Measurements from ENCODE around the gene TENM3.
A peak's percentile ranks its signal among the peaks of the same experiment; 100 is the strongest.

TENM3 gene

DNA sequence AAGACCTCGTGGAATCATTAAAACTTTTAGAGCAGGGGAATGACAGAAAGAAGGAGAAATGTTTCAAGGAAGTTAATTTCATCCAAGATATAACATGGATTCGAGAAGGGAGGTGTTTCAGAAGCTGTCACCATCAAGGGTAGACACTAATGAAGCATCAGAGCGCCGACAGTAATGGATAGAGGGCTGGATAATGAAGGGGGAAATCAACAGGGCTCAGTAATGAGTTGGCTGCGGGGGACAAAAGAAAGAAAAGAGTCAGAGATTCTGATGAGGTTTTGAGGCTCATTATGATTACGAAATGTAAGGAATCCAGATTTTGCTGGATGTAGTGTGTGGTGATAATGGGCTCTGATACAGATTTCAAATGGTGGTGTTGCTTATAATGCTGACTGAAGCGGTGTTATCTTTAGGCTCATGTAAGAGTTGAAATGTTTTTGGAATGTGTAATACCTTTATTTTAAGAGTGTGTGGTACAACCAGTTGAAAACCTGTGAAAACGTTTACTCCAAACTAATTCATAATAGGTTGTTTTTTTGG lies 39.3 kb upstream of the TENM3 start:
- Histone ChIP-seq H3K27ac (ENCODE audit: low read depth, low read length) (no peak overlapping the region), H4K8ac (ENCODE audit: low read depth, low read length) (no peak overlapping the region), H3K4me2 (ENCODE audit: low read length) (no peak overlapping the region), H3K56ac (ENCODE audit: low read length) (no peak overlapping the region), H2BK120ac (ENCODE audit: low read depth, low read length) (no peak overlapping the region), H2AK5ac (ENCODE audit: low read length) (no peak overlapping the region), H3K27me3 (ENCODE audit: insufficient read depth, low read length, poor library complexity) (no peaks in the 10 kb centered on the region), H4K5ac (ENCODE audit: low read length) (no peak overlapping the region), H3K36me3 (ENCODE audit: control insufficient read depth, insufficient read depth, low read length) (no peaks in the 10 kb centered on the region), H3K79me2 (ENCODE audit: control insufficient read depth, insufficient read depth, low read length) (peaks cover 4% of the 10 kb centered on the region), H3K4ac (ENCODE audit: low read depth, low read length) (no peak overlapping the region), H3K79me1 (ENCODE audit: low read length) (peaks cover 6% of the 10 kb centered on the region), H3K4me3 (ENCODE audit: low read length) (no peak overlapping the region), H2BK5ac (ENCODE audit: low read length) (no peak overlapping the region), H2BK15ac (replicated peaks; ENCODE audit: low read depth) (no peak overlapping the region), H3K4me1 (ENCODE audit: control insufficient read depth, low read depth, low read length) (no peaks in the 10 kb centered on the region), H3K23ac (ENCODE audit: low read length) (no peak overlapping the region), H3K18ac (ENCODE audit: low read length) (no peak overlapping the region), H3K9ac (ENCODE audit: low read length) (no peak overlapping the region)
- no peak for DNase-seq
- no CpG with 5 or more reads among the region's 8 CpGs for WGBS (ENCODE audit: extremely low coverage, insufficient coverage, low lambda C conversion rate)

DNA sequence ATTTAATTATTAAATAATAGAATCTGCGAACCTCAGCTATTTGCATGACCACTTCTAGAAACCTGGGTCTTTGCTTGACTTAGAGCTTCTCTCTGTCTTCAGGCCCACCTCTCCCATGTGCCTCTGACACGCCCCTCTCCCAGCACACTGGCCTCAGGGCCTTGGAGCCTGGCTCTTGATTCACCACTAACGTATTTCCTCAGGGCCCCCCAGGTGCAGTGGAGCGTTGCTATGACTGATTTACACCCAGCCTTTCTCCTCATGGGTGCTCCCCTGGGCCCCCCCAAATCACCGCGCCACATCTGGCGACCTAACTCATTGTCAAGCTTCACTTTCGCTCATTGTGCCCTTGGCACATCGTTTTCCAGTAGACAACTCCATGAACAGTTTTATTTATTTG lies 37.9 kb upstream of the TENM3 start:
- H3K4ac ChIP-seq (ENCODE audit: low read depth, low read length) = no peak overlapping the region
- no peak overlapping the region for H2AK5ac ChIP-seq (ENCODE audit: low read length)
- no peak overlapping the region for H3K18ac ChIP-seq (ENCODE audit: low read length)
- H4K8ac ChIP-seq (ENCODE audit: low read depth, low read length) = no peak overlapping the region
- no peak overlapping the region for H3K4me2 ChIP-seq (ENCODE audit: low read length)
- H3K9ac ChIP-seq (ENCODE audit: low read length) = no peak overlapping the region
- H3K27ac ChIP-seq (ENCODE audit: low read depth, low read length) = no peak overlapping the region
- no peaks in the 10 kb centered on the region for H3K27me3 ChIP-seq (ENCODE audit: insufficient read depth, low read length, poor library complexity)
- no peaks in the 10 kb centered on the region for H3K4me1 ChIP-seq (ENCODE audit: control insufficient read depth, low read depth, low read length)
- peaks cover 5% of the 10 kb centered on the region for H3K79me2 ChIP-seq (ENCODE audit: control insufficient read depth, insufficient read depth, low read length)
- no CpG with 5 or more reads among the region's 9 CpGs for WGBS (ENCODE audit: extremely low coverage, insufficient coverage, low lambda C conversion rate)
- H3K36me3 ChIP-seq (ENCODE audit: control insufficient read depth, insufficient read depth, low read length) = no peaks in the 10 kb centered on the region
- no peak overlapping the region for H3K56ac ChIP-seq (ENCODE audit: low read length)
- peaks cover 8% of the 10 kb centered on the region for H3K79me1 ChIP-seq (ENCODE audit: low read length)
- H3K23ac ChIP-seq (ENCODE audit: low read length) = no peak overlapping the region
- H2BK15ac ChIP-seq (replicated peaks; ENCODE audit: low read depth) = no peak overlapping the region
- H2BK120ac ChIP-seq (ENCODE audit: low read depth, low read length) = no peak overlapping the region
- DNase-seq = peak; percentile 44
- no peak overlapping the region for H2BK5ac ChIP-seq (ENCODE audit: low read length)
- H3K4me3 ChIP-seq (ENCODE audit: low read length) = no peak overlapping the region
- no peak overlapping the region for H4K5ac ChIP-seq (ENCODE audit: low read length)

GRCh38 chr4:182206266-182206665 lies 36.9 kb upstream of the TENM3 start:
- peak; percentile 85 for DNase-seq
- H3K79me1 ChIP-seq (ENCODE audit: low read length) = peaks cover 7% of the 10 kb centered on the region
- H3K4me2 ChIP-seq (ENCODE audit: low read length) = no peak overlapping the region
- no peak overlapping the region for H2BK120ac ChIP-seq (ENCODE audit: low read depth, low read length)
- H3K4ac ChIP-seq (ENCODE audit: low read depth, low read length) = no peak overlapping the region
- H4K8ac ChIP-seq (ENCODE audit: low read depth, low read length) = no peak overlapping the region
- H3K36me3 ChIP-seq (ENCODE audit: control insufficient read depth, insufficient read depth, low read length) = no peaks in the 10 kb centered on the region
- no peak overlapping the region for H2BK15ac ChIP-seq (replicated peaks; ENCODE audit: low read depth)
- no peak overlapping the region for H4K5ac ChIP-seq (ENCODE audit: low read length)
- no peak overlapping the region for H3K23ac ChIP-seq (ENCODE audit: low read length)
- H3K79me2 ChIP-seq (ENCODE audit: control insufficient read depth, insufficient read depth, low read length) = peaks cover 5% of the 10 kb centered on the region
- WGBS (ENCODE audit: extremely low coverage, insufficient coverage, low lambda C conversion rate) = no CpG with 5 or more reads among the region's 5 CpGs
- H3K27ac ChIP-seq (ENCODE audit: low read depth, low read length) = no peak overlapping the region
- H3K27me3 ChIP-seq (ENCODE audit: insufficient read depth, low read length, poor library complexity) = no peaks in the 10 kb centered on the region
- H3K56ac ChIP-seq (ENCODE audit: low read length) = no peak overlapping the region
- H3K18ac ChIP-seq (ENCODE audit: low read length) = no peak overlapping the region
- H2BK5ac ChIP-seq (ENCODE audit: low read length) = no peak overlapping the region
- no peak overlapping the region for H3K4me3 ChIP-seq (ENCODE audit: low read length)
- no peak overlapping the region for H3K9ac ChIP-seq (ENCODE audit: low read length)
- no peak overlapping the region for H2AK5ac ChIP-seq (ENCODE audit: low read length)
- no peaks in the 10 kb centered on the region for H3K4me1 ChIP-seq (ENCODE audit: control insufficient read depth, low read depth, low read length)

- peak; percentile 37 for DNase-seq
- H4K8ac ChIP-seq (ENCODE audit: low read depth, low read length) = no peak overlapping the region
- H3K56ac ChIP-seq (ENCODE audit: low read length) = no peak overlapping the region
- WGBS (ENCODE audit: extremely low coverage, insufficient coverage, low lambda C conversion rate) = no CpG with 5 or more reads among the region's 4 CpGs
- no peak overlapping the region for H3K4me2 ChIP-seq (ENCODE audit: low read length)
- no peak overlapping the region for H2BK15ac ChIP-seq (replicated peaks; ENCODE audit: low read depth)
- no peak overlapping the region for H4K5ac ChIP-seq (ENCODE audit: low read length)
- H3K9ac ChIP-seq (ENCODE audit: low read length) = no peak overlapping the region
- no peak overlapping the region for H2BK5ac ChIP-seq (ENCODE audit: low read length)
- H2AK5ac ChIP-seq (ENCODE audit: low read length) = no peak overlapping the region
- no peaks in the 10 kb centered on the region for H3K27me3 ChIP-seq (ENCODE audit: insufficient read depth, low read length, poor library complexity)
- H3K4ac ChIP-seq (ENCODE audit: low read depth, low read length) = no peak overlapping the region
- no peak overlapping the region for H3K18ac ChIP-seq (ENCODE audit: low read length)
- H3K4me1 ChIP-seq (ENCODE audit: control insufficient read depth, low read depth, low read length) = no peaks in the 10 kb centered on the region
- no peak overlapping the region for H3K27ac ChIP-seq (ENCODE audit: low read depth, low read length)
- H3K4me3 ChIP-seq (ENCODE audit: low read length) = no peak overlapping the region
- H3K36me3 ChIP-seq (ENCODE audit: control insufficient read depth, insufficient read depth, low read length) = no peaks in the 10 kb centered on the region
- H3K23ac ChIP-seq (ENCODE audit: low read length) = no peak overlapping the region
- H2BK120ac ChIP-seq (ENCODE audit: low read depth, low read length) = no peak overlapping the region
- peaks cover 6% of the 10 kb centered on the region for H3K79me1 ChIP-seq (ENCODE audit: low read length)
- H3K79me2 ChIP-seq (ENCODE audit: control insufficient read depth, insufficient read depth, low read length) = peaks cover 5% of the 10 kb centered on the region
Measured at GRCh38 chr4:182206916-182207315, 36.3 kb upstream of the TENM3 start.

GRCh38 chr4:182207830-182208396 lies 35.3 kb upstream of the TENM3 start:
- Histone ChIP-seq H4K5ac (ENCODE audit: low read length) (no peak overlapping the region), H2BK15ac (replicated peaks; ENCODE audit: low read depth) (no peak overlapping the region), H3K4me3 (ENCODE audit: low read length) (no peak overlapping the region), H3K9ac (ENCODE audit: low read length) (no peak overlapping the region), H2BK5ac (ENCODE audit: low read length) (no peak overlapping the region), H4K8ac (ENCODE audit: low read depth, low read length) (no peak overlapping the region), H3K4me2 (ENCODE audit: low read length) (no peak overlapping the region), H2BK120ac (ENCODE audit: low read depth, low read length) (no peak overlapping the region), H3K4me1 (ENCODE audit: control insufficient read depth, low read depth, low read length) (peaks cover 2% of the 10 kb centered on the region), H2AK5ac (ENCODE audit: low read length) (no peak overlapping the region), H3K56ac (ENCODE audit: low read length) (no peak overlapping the region), H3K27ac (ENCODE audit: low read depth, low read length) (no peak overlapping the region), H3K4ac (ENCODE audit: low read depth, low read length) (no peak overlapping the region), H3K79me1 (ENCODE audit: low read length) (peaks cover 4% of the 10 kb centered on the region), H3K79me2 (ENCODE audit: control insufficient read depth, insufficient read depth, low read length) (peaks cover 4% of the 10 kb centered on the region), H3K18ac (ENCODE audit: low read length) (no peak overlapping the region), H3K23ac (ENCODE audit: low read length) (no peak overlapping the region), H3K27me3 (ENCODE audit: insufficient read depth, low read length, poor library complexity) (no peaks in the 10 kb centered on the region), H3K36me3 (ENCODE audit: control insufficient read depth, insufficient read depth, low read length) (no peaks in the 10 kb centered on the region)
- DNase-seq = peak; percentile 68
- WGBS (ENCODE audit: extremely low coverage, insufficient coverage, low lambda C conversion rate) = no CpG with 5 or more reads among the region's 2 CpGs

GRCh38 chr4:182208526-182209050 lies 34.6 kb upstream of the TENM3 start:
- WGBS (ENCODE audit: extremely low coverage, insufficient coverage, low lambda C conversion rate) = no CpG with 5 or more reads among the region's 6 CpGs

More at GRCh38 chr4:182208526-182209050, 34.6 kb upstream of the TENM3 start:
- no peak overlapping the region for H2BK15ac ChIP-seq (replicated peaks; ENCODE audit: low read depth)
- no peaks in the 10 kb centered on the region for H3K36me3 ChIP-seq (ENCODE audit: control insufficient read depth, insufficient read depth, low read length)
- H2BK5ac ChIP-seq (ENCODE audit: low read length) = no peak overlapping the region
- H2AK5ac ChIP-seq (ENCODE audit: low read length) = no peak overlapping the region
- H3K4me2 ChIP-seq (ENCODE audit: low read length) = no peak overlapping the region
- H3K27ac ChIP-seq (ENCODE audit: low read depth, low read length) = no peak overlapping the region
- peaks cover 4% of the 10 kb centered on the region for H3K79me1 ChIP-seq (ENCODE audit: low read length)
- no peaks in the 10 kb centered on the region for H3K27me3 ChIP-seq (ENCODE audit: insufficient read depth, low read length, poor library complexity)
- no peak overlapping the region for H3K23ac ChIP-seq (ENCODE audit: low read length)
- peaks cover 4% of the 10 kb centered on the region for H3K79me2 ChIP-seq (ENCODE audit: control insufficient read depth, insufficient read depth, low read length)
- H4K5ac ChIP-seq (ENCODE audit: low read length) = no peak overlapping the region
- no peak overlapping the region for H4K8ac ChIP-seq (ENCODE audit: low read depth, low read length)
- peaks cover 2% of the 10 kb centered on the region for H3K4me1 ChIP-seq (ENCODE audit: control insufficient read depth, low read depth, low read length)
- H3K4me3 ChIP-seq (ENCODE audit: low read length) = no peak overlapping the region
- no peak for DNase-seq
- H3K4ac ChIP-seq (ENCODE audit: low read depth, low read length) = no peak overlapping the region
- no peak overlapping the region for H3K18ac ChIP-seq (ENCODE audit: low read length)
- no peak overlapping the region for H3K9ac ChIP-seq (ENCODE audit: low read length)
- no peak overlapping the region for H2BK120ac ChIP-seq (ENCODE audit: low read depth, low read length)
- H3K56ac ChIP-seq (ENCODE audit: low read length) = no peak overlapping the region

All from mesendoderm (in vitro differentiated cells).